ENCODE measurements around the gene ABCB11. TPM values are rescaled to one million over a fixed set of nuclear protein-coding genes. Genes with fewer than 3 reads are reported as not detected.
"Not testable (repeated sequence)": the region's sequence is repeated elsewhere in the genome, so short reads cannot be mapped to it uniquely, and the experiment has no call there.

The ABCB11 gene
- total RNA-seq, 1 experiment from 2014 or later: 0.11 TPM

DNA sequence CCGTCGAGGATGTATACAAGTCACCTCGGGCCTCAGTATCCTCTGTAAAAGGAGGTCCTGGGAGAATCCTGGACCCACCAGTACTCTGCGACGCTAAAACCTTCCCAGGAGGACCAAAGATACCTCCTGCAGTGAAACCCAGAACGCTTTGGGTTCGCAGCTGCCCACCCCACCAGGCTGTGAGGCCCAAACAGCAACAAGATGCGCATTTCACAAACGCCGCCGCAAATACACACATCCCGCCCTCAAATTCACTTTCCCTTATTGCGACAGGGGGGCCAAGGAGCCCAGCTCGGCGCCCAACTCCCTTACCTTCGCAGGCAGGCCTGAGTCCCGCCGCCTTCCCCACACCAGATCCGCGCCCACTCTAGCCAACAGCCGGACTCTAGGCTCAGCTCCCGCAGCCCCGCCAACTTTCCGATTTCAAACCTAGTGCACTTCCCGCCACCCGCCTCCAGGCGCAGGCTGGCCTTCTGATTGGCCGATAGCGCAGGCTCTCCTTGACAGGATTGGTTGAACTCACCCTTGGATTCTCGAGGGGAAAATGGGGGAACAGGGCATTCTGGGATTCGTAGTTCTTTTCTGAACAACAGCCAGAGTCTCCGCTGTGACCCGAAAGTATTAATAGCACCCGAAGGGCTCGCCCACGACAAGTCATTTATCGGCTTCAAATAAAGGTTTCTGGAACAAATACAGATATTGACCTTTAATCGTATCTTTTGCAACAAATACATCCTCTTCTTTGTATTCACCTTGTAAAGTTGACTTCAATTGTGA, 140.9 kb downstream of the ABCB11 start, which contains the start of gene SPC25:
TSS of gene SPC25 (minus strand) at position 425 of the 777 bp plus-strand sequence. CDS start 911 bp downstream, outside the sequence.
- Histone ChIP-seq H4K20me1 (ENCODE audit: low read length) (no peaks in the 10 kb centered on the region), H3K27me3 (ENCODE audit: low read length) (0 out of 2 replicates have a peak, but pooled peaks cover 5% of the 10 kb centered on the region), H3K9ac (ENCODE audit: low read length) (peak within 1 kb of the TSS; percentile 80), H3K4me2 (ENCODE audit: low read length) (peak within 1 kb of the TSS; percentile 91), H2AFZ (ENCODE audit: low read length) (peak within 1 kb of the TSS; percentile 96), H3K4me3 (ENCODE audit: low read length) (peak within 1 kb of the TSS; percentile 94), H3K27ac (ENCODE audit: low read length) (no peak within 1 kb of the TSS), H3F3A (ENCODE audit: low read length, unreplicated experiment) (no peaks in the 10 kb centered on the region), H3K79me2 (ENCODE audit: low read length) (peaks cover 12% of the 10 kb centered on the region), H3K9me2 (replicated peaks; ENCODE audit: low read length) (no peaks in the 10 kb centered on the region), H3K36me3 (ENCODE audit: low read depth, low read length) (peaks cover 6% of the 10 kb centered on the region; the same call in 1 of the 2 replicates), H3K4me1 (ENCODE audit: insufficient read depth, low read length) (peaks cover 14% of the 10 kb centered on the region), H3K9me3 (ENCODE audit: low read length) (no peaks in the 10 kb centered on the region)
- ATAC-seq (peak; percentile 99), DNase-seq (peak; percentile 95)
- intact Hi-C loops (cut with micrococcal nuclease): no loop called here
- no TSS peak for BruUV-seq (replicated peaks)
- TF ChIP-seq CTCF (conservative IDR thresholded peaks at IDR 0.05; ENCODE audit: low read depth, low read length): no peak
- no peak for TF ChIP-seq EZH2phosphoT487 (IDR thresholded peaks at IDR 0.05; ENCODE audit: borderline replicate concordance, low read length)
- TF ChIP-seq EZH2 (IDR thresholded peaks at IDR 0.05; ENCODE audit: low read length, unreplicated experiment): no peak
- ChIA-PET POLR2A (ENCODE audit: unreplicated experiment) (no interaction called here), CTCF (no interaction called here)

GRCh38 chr2:168889635-168890005, 141.5 kb downstream of the ABCB11 start:
- ATAC-seq (peak; percentile 8), DNase-seq (no peak)
- ChIA-PET CTCF (no interaction called here), POLR2A (ENCODE audit: unreplicated experiment) (no interaction called here)
- TF ChIP-seq CTCF (conservative IDR thresholded peaks at IDR 0.05; ENCODE audit: low read depth, low read length) (no peak), EZH2 (IDR thresholded peaks at IDR 0.05; ENCODE audit: low read length, unreplicated experiment) (no peak), EZH2phosphoT487 (IDR thresholded peaks at IDR 0.05; ENCODE audit: borderline replicate concordance, low read length) (no peak)
- no peak overlapping the region for H3K27ac ChIP-seq (ENCODE audit: low read length)
- H3K4me2 ChIP-seq (ENCODE audit: low read length): peak overlapping the region; percentile 91
- H3K36me3 ChIP-seq (ENCODE audit: low read depth, low read length): peaks cover 9% of the 10 kb centered on the region; the same call in 1 of the 2 replicates
- no TSS peak for BruUV-seq (replicated peaks)
- peaks cover 19% of the 10 kb centered on the region for H3K4me1 ChIP-seq (ENCODE audit: insufficient read depth, low read length)
- no peaks in the 10 kb centered on the region for H3K27me3 ChIP-seq (ENCODE audit: low read length)
- peak overlapping the region; percentile 80 for H3K9ac ChIP-seq (ENCODE audit: low read length)
- no peaks in the 10 kb centered on the region for H3K9me3 ChIP-seq (ENCODE audit: low read length)
- H2AFZ ChIP-seq (ENCODE audit: low read length): peak overlapping the region; percentile 96
- H3K9me2 ChIP-seq (replicated peaks; ENCODE audit: low read length): no peaks in the 10 kb centered on the region
- H4K20me1 ChIP-seq (ENCODE audit: low read length): peaks cover 3% of the 10 kb centered on the region; the same call in 1 of the 2 replicates
- H3K79me2 ChIP-seq (ENCODE audit: low read length): peaks cover 16% of the 10 kb centered on the region
- H3K4me3 ChIP-seq (ENCODE audit: low read length): peak overlapping the region; percentile 94
- intact Hi-C loops (cut with micrococcal nuclease): no loop called here
- no peaks in the 10 kb centered on the region for H3F3A ChIP-seq (ENCODE audit: low read length, unreplicated experiment)

GRCh38 chr2:168884975-168885374, 146.1 kb downstream of the ABCB11 start:
- Histone ChIP-seq H3K27me3 (ENCODE audit: low read length) (no peaks in the 10 kb centered on the region), H3K36me3 (ENCODE audit: low read depth, low read length) (peaks cover 16% of the 10 kb centered on the region; the same call in 1 of the 2 replicates), H4K20me1 (ENCODE audit: low read length) (peaks cover 7% of the 10 kb centered on the region; the same call in 1 of the 2 replicates), H3K4me3 (ENCODE audit: low read length) (no peak overlapping the region), H3K79me2 (ENCODE audit: low read length) (peaks cover 20% of the 10 kb centered on the region), H3K9me2 (replicated peaks; ENCODE audit: low read length) (no peaks in the 10 kb centered on the region), H3K4me2 (ENCODE audit: low read length) (peak overlapping the region; percentile 18; the same call in 1 of the 2 replicates), H3K9me3 (ENCODE audit: low read length) (no peaks in the 10 kb centered on the region), H3K4me1 (ENCODE audit: insufficient read depth, low read length) (peaks cover 16% of the 10 kb centered on the region), H3K9ac (ENCODE audit: low read length) (no peak overlapping the region), H3K27ac (ENCODE audit: low read length) (no peak overlapping the region), H2AFZ (ENCODE audit: low read length) (no peak overlapping the region), H3F3A (ENCODE audit: low read length, unreplicated experiment) (no peaks in the 10 kb centered on the region)
- ChIA-PET POLR2A (ENCODE audit: unreplicated experiment) (no interaction called here), CTCF (no interaction called here)
- ATAC-seq (peak; percentile 73), DNase-seq (peak; percentile 71)
- BruUV-seq (replicated peaks): no TSS peak
- TF ChIP-seq EZH2phosphoT487 (IDR thresholded peaks at IDR 0.05; ENCODE audit: borderline replicate concordance, low read length): no peak
- no peak for TF ChIP-seq CTCF (conservative IDR thresholded peaks at IDR 0.05; ENCODE audit: low read depth, low read length)
- intact Hi-C loops (cut with micrococcal nuclease): no loop called here

DNA sequence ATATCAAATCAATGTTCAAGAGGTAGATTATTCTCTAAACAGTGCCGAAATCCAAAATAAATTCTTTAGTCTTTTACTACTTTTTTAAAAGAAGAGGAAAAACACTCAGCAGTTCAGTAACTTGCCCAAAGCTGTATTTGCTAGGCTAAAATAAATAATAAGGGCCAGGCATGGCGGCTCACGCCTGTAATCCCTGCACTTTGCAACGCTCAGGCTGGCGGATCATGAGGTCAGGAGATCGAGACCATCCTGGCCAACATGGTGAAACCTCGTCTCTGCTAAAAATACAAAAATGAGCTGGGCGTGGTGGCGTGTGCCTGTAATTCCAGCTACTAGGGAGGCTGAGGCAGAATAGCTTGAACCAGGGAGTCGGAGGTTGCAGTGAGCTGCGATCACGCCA, 149.0 kb downstream of the ABCB11 start:
- H3K4me2 ChIP-seq (ENCODE audit: low read length); POLR2A ChIA-PET (ENCODE audit: unreplicated experiment); CTCF ChIA-PET; H3K9me2 ChIP-seq (replicated peaks; ENCODE audit: low read length); H3F3A ChIP-seq (ENCODE audit: low read length, unreplicated experiment); intact Hi-C loops (cut with micrococcal nuclease); BruUV-seq (replicated peaks); DNase-seq; H3K4me3 ChIP-seq (ENCODE audit: low read length); H2AFZ ChIP-seq (ENCODE audit: low read length); ATAC-seq; H3K9ac ChIP-seq (ENCODE audit: low read length); H3K27me3 ChIP-seq (ENCODE audit: low read length); H3K27ac ChIP-seq (ENCODE audit: low read length); H3K9me3 ChIP-seq (ENCODE audit: low read length); H4K20me1 ChIP-seq (ENCODE audit: low read length): not testable (repeated sequence)
- peaks cover 11% of the 10 kb centered on the region for H3K4me1 ChIP-seq (ENCODE audit: insufficient read depth, low read length)
- peaks cover 13% of the 10 kb centered on the region; the same call in 1 of the 2 replicates for H3K36me3 ChIP-seq (ENCODE audit: low read depth, low read length)
- peaks cover 10% of the 10 kb centered on the region for H3K79me2 ChIP-seq (ENCODE audit: low read length)
